Erythroblast (primary cell): ENCODE results near the gene CEACAM16.

ENCODE experiments used
- GATA1 ChIP-seq: IDR thresholded peaks from 2 replicates; pipeline ENCODE4 v1.6.1; 2011; ENCODE audit warnings: low read depth, mild to moderate bottlenecking, control low read depth, low read length, moderate library complexity
- POLR2A ChIP-seq: IDR thresholded peaks from 2 replicates; pipeline ENCODE4 v1.6.1; 2011; ENCODE audit warnings: mild to moderate bottlenecking, low read length

- TF ChIP-seq POLR2A = no peak
- TF ChIP-seq GATA1 = no peak
Measured at GRCh38 chr19:44746946-44747738, 48.2 kb downstream of the CEACAM16 start.
